GM21786 (cell line): ENCODE data around the gene ITFG1.
"Not testable (repeated sequence)": the region's sequence is repeated elsewhere in the genome, so short reads cannot be mapped to it uniquely, and the experiment has no call there.

Experiments
- ATAC-seq: cut with Tn5 transposase; IDR thresholded peaks from one replicate; pipeline ENCODE4 v1.9.1; 2021; ENCODE audit not compliant: unreplicated experiment

ITFG1 gene

DNA sequence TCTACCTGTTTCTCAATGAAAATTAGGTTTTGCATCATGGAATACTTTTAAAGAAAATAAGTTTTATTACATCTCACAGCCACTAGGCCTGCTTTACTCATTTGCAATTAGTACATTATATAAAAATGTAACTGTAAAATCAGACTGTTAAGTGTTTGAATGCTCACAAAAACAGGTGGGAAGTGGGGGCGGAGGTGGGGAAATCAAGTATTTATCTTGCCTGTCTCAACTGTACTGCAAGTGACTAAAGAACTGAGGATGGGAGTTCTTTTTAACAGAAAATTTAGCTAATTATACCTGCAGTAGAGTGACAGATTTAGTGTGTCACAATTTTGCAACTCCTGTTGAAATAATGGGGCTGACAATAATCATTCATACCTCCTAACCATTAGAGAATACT, 34.1 kb downstream of the ITFG1 start:
- no peak for ATAC-seq

DNA sequence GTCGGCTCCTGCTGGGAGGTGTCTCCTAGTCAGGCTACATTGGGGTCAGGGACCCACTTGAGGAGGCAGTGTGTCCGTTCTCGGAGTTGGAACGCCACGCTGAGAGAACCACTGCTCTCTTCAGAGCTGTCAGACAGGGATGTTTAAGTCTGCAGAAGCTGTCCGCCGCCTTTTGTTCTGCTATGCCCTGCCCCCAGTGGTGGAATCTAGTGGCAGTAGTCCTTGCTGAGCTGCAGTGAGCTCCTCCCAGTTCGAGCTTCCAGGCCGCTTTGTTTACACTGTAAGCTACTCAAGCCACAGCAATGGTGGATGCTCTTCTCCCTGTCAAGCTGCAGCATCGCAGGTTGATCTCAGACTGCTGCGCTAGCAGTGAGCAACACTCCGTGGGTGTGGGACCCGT, 36.0 kb downstream of the ITFG1 start:
- ATAC-seq = no peak

DNA sequence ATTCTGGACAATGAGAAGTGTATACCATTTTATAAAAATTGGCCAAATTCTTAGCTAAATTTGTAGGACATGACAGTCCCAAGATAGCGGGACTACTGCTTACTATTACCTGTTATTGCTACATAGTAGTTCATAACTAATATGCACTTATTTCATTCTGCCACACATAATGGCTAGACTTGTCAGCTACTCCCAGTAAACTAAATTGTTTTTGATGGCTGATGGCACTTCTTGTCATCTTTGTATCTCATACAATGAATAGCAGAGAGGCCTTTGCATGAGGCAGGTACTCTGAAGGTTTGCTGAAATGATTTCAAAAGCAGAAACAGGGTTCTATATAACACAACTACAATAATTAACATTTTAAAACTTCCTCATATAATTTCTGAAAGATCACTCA, 44.0 kb downstream of the ITFG1 start:
- ATAC-seq = no peak

DNA sequence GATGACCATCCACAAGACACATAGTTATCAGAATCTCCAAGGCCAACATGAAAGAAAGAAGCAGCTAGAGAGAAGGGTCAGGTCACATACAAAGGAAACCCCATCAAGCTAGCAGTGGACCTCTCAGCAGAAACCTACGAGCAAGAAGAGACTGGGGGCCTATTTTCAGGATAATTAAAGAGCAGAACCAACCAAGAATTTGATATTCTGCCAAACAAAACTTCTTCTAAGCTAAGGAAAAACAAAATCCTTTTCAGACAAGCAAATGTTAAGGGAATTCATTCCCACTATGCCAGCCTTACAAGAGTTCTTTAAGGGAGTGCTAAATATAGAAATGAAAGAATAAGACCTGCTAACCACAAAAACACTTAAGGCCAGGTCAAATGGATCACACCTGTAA, 47.8 kb downstream of the ITFG1 start:
- no peak for ATAC-seq

DNA sequence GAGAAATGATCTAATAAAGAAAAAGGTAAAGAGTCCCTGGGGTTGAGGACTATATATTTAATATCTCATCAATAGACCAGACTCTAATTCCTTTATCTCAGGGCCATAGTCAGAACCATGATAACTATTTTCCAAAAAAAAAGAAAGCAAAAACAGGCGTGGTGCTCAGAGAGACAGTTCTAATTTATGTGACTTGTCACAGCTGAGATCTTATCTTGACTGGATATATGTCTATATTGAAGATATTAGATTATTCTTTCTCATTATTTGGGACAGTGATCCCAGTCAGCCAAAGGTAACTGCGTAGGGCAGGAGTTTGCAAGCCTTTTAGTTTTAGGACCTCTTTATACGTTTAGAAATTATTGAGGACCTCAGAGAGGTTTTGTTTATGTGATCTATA, 52.4 kb downstream of the ITFG1 start:
- no peak for ATAC-seq

DNA sequence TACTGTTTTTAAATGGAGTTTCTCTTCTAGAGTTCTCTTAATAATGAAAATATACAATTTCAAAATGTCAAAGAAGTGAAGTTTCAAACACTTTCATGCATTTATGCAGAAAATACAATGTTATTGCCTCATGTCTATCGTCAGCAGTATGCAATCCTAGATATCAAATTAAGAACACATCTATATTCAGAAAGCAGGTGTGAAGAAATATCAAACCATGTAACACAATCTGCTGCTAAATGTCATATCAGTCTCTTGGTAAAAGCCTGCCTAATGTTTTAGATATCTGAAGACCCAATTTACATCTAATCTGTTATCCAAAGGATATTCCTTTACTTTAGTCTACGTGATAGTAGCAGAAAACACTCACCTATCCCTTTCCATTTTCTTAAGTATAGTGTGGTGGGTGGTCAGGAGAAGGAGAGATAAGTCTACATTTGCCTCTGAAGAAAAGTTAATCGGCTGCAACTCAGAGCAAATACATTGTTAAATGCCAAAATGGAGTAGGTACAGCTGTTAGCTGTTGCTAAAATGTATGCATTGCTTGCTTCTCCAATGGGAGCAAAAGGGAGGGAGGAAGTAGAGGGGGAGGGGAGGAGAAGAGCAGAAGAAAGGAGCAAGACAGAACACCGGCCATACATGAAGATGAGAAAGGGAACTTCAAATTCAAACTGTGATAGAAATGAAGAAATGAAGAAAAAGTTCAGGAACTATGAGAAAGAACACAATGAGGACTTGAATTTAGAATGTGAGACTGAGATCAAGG, 64.9 kb downstream of the ITFG1 start:
- no peak for ATAC-seq

DNA sequence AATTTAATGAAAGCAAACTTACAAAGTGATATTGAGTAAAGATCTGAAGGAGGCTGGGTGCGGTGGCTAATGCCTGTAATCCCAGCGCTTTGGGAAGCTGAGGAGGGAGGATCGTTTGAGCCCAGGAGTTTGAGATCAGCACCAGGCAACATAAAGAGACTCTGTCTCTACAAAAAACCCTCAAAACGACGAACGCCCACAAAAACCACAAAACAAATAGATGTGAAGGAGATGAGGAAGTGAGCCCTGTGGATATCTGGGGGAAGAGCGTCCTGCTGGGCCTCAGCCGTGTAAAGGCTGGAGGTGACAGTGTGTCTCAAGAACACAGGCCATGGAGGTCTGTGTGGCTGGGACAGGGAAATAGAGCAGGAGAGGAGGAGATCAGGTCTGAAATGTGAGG, 68.8 kb downstream of the ITFG1 start:
- ATAC-seq = peak; percentile 84

DNA sequence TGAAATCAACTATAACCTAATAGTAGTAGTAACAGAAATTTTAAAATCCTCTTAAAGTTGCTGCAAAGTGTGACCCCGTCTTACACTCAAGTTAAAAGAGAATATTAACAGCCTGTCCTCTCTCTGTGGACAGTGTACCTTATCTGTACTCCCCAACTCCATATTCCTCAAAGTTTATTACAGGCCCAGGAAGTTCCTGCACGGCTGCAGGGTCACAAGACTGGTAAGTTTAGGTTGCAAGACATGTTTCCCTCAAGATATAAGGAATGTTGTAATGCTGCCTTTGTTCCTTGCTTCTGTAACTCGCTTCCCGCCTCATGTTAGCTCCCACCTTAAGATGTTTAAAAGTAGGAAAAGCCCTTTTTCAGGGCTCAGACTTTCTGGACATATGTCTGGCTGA, 72.2 kb downstream of the ITFG1 start:
- no peak for ATAC-seq

DNA sequence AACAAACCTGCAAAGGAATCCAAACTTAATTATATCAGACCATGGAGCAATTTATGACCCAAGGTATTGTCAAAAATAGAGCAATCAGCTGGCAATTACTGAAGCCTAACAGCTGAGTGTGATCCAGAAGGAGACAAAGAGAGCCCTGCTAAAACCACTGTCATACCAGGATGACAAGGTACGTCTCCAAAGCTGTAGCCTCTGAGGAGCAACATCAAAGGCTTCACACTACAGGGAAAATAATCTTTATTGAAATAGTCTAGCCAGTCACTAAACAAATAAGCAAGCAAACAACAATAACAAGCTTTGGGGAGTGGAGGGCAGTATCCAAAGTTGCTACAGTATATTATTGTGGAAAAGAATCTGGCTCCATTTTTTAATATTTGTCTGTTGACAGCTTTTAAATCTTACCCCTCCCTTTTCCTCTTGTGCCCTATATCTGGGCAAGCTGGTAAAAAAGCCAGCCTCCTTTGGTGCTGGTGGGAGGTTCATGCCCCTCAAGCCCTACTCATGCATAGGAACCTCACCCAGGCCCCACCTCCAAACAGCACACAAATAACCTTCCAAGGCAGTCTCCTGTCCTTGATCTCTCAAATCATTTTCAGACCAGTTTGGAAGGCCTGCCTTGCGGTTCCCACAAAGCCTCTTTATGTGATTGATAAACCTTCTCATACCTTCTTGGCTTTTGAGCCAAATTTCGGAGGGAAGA, 73.7 kb downstream of the ITFG1 start:
- no peak for ATAC-seq

DNA sequence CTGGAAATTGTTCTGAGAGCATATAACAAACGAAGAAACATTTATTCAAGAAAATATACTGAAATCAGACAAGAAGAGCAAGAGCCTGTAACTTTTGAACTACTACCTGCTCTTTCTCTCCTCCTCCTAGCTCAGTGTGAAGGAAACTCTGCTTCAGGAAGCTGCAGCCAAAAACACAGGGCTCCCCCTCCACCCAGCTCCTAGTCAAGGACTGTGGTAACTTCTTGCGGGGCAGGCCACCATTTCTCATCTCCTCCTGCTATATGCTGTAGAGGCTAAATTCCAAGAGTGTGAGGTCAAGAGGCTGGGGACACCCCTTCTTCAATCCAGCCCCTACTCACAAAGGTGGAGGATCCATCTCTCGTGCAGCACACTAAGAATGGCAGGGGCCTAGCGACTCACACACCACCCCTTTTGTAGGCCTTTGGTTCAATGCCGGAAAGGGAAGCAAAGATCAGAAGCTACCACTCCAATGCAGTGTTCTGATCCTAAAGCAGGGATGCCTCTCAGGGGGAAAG, 74.6 kb downstream of the ITFG1 start:
- ATAC-seq = no peak

DNA sequence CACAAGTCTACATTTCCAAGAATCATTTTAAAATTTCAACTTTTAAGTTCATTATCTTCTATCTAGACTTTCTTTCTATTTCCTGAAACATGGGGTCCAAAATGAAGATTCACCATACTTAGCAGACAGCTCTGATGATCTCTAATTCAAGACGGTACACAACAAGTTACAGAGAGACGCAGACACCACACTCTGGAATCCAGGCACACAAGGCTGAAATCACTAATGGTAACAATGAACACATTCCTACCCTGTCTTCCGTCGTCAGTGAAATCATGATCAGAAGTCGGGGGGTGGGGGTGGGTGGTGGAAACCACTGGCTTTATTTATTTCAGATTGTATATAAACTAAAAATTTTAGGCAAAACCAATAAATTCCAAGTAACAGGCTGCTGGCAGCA, 78.5 kb downstream of the ITFG1 start:
- no peak for ATAC-seq

DNA sequence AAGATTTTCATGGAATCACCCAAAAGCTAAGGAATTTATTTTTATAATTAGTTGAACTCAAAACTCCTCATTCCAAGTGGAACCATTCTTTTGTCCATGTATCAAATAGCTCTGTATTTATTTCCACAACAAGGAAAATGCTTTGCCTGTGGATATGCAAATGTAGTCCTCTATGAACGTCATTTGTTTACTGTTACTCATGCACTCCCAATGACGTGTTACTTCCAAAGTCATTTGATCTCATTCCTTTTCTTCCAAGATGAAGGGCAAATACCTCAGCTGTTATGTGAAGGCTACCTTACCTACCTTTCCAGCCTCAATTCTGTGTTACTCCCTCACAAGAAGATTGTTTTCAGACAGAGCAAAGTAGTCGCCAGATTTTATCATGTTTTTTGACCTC, 83.7 kb downstream of the ITFG1 start:
- ATAC-seq = no peak

DNA sequence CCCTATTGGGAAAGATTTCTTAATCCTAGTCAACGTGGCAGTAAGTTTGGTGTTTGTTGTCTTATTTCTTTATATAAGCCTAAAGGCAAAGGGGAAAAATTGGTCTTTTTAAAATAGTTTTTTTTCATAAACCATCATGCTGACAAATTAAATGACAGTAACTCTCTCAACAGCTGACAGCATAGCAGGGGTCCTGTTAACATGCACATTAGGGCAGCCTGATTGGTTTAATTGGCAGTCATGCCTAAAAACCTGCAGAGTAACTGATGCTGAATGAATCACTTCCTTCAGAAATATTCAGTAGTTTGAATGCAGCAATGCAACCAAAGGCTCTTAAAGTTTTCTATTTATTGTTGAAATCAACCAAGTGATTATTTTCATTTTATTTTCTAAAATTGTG, 85.4 kb downstream of the ITFG1 start:
- no peak for ATAC-seq

DNA sequence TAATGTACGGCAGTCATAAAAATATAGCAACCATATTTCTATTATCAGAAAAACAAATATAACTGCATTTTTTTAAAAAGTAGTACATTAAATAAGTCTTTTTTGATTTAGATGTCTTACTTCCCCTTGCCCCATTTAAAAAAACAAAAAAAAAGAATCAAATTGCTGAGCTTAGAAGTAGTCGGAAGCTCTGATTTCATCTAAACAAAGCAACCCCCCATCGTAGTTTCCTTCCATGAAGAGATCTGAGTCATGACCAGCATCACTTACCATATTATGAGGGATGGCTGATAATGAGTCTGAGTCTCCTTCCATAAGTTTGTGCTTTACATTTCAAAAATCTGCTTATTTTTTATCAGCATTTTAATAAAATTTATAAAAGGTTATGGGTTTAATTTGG, 86.2 kb downstream of the ITFG1 start:
- ATAC-seq = no peak

DNA sequence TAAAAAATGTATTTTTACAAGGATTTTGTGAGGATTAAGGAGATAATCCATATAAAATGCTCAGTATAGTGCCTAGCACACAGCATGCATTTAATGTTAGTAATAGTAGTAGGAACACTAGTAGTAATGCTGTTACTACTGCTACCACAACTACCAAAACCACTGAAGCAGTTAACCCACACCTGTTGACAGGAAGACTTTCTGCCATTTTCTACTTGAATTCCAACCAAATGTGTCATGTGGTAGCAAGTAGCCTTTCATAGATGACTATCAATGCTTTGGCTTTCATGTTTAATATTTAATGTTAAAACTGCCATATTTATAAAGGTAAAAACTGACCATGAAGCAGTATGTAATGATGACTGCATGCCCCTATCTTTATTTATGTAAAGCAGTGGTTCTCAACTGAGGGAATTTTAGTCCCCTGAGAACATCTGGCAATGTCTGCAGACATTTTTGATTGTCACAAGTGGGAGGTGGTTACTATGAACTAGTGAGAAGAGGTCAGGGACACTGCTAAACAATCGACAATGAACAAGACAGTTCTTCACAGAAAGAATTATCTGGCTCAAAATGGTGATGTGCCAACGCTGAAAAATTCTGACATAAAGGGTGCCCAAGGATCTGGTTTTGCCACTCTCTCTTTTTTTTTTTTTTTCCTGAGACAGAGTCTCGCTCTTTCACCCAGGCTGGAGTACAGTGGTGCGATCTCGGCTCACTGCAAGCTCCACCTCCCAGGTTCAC, 89.4 kb downstream of the ITFG1 start:
- no peak for ATAC-seq

DNA sequence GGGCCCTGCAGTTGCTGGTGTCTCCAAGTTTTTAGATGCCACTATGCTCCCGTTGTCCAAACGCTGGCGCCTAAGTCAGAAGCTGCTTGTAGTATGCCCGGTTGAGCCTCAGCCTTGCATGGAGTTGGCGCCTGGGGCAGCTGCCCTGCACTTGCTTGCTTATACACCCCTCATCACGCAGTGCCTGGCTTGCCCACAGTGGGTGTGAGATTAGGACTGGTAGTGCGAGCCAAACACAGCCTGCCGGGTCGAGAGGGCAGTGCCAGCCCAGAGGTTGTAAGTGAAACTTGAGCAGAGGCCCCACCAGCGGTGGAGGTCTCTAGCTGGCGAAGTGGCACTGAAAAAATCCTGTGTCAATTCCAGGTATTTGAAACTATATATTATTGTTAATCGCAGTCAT, 90.3 kb downstream of the ITFG1 start:
- no peak for ATAC-seq

DNA sequence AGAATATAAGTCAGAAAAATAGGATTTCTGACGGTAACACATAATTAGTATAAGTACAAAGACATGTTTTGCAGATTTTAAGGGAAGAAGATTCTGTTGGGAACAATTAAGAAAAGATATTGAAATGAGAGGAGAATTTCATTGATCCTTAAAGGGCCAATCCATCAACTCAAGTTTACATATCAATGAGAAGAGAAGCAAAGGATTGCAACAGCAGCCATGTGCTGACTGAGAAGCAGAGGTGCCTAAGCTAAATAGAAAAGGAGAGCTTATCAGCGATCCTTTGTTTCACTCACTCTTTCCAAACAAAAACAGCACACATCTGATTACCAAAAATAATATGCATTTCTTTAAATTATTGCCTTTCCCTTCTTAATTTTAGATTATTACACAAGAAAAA, 94.6 kb downstream of the ITFG1 start:
- ATAC-seq = no peak

DNA sequence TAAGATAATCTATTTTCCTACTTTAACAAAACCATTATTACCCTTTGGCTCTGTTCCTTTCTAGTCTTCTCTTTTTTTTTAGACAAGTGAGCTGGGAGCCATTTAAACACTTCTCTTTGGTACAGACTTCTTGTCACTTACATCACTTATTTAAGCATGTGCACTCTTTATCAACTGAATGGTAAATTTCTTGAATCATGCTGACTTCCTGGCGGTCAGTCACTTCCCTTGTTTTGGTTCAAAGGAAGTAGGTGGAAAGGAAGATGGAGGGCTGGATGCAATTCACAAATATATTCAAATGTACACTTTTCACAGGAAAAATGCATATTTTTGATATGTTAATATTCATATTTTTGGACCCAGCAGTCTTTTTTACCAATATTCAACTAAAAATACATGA, 97.1 kb downstream of the ITFG1 start:
- ATAC-seq = no peak

DNA sequence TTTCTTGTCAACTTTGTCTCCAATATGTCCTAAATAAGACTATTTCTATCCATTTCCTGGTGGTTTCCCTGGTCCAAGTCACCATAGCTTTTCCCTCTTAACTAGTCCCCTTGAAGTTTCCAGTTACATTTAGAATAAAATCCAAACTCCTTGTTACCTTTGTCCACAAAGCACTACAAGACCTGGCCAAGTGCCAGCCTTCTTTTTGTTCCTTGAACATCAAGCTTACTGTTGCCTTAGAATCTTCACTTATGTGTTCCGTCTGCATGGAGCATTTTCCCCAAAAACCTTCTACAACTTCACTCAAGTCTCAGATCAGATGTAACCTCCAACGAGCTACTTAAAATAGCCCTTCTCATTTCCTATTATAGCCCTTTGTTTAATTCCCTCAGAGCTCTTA, 101.4 kb downstream of the ITFG1 start:
- ATAC-seq = no peak

DNA sequence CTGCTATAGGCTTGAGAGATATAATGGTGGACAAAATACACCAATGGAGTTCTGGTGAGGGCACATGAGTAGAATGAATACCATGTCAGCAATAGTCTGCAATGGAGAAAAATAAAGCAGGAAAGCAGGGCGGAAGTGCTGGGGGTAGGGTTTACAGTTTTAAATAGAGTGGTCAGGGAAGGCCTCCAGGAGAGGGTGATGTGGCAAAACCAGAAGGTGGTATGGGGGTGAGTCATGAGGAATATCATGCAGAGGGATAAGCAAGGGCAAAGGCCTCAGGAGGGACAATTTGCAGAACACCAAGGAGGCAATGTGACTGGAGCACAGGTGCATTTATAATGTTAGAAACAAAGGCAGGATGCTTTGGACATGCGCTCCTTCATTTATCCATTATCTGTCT, 102.0 kb downstream of the ITFG1 start:
- no peak for ATAC-seq

DNA sequence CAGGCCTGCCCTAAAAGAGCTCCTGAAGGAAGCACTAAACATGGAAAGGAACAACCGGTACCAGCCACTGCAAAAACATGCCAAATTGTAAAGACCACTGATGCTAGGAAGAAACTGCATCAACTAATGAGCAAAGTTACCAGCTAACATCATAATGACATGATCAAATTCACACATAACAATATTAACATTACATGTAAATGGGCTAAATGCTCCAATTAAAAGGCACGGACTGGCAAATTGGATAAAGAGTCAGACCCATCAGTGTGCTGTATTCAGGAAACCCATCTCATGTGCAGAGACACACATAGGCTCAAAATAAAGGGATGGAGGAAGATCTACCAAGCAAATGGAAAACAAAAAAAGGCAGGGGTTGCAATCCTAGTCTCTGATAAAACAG, 111.8 kb downstream of the ITFG1 start:
- not testable (repeated sequence) for ATAC-seq
